HG02678 (cell line): ENCODE results near the gene MTCH1.

Experiments used
- ATAC-seq: cut with Tn5 transposase; IDR thresholded peaks from one replicate; pipeline ENCODE4 v1.9.1; 2021; ENCODE audit warnings: mild to moderate bottlenecking, moderate library complexity; ENCODE audit not compliant: unreplicated experiment

Gene MTCH1

DNA sequence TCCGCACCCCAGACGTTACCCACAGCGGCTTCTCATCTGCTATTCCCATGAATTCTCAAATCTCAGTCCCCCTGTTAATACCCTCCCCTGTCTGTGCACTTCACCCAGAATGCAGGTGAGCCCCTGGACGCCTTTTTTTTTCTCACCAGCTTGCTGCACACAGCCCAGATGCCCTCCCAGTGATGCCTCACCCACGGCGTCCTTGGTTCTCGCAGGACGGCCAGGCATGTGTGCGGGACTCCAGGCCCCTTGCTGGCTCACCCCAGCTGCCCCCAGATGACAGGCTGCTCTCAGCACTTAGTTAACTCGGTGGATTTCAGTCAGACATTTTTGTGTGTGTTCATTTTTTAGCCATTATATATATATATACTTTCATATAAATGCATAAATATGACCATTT lies 56.8 kb downstream of the MTCH1 start:
- no peak for ATAC-seq

DNA sequence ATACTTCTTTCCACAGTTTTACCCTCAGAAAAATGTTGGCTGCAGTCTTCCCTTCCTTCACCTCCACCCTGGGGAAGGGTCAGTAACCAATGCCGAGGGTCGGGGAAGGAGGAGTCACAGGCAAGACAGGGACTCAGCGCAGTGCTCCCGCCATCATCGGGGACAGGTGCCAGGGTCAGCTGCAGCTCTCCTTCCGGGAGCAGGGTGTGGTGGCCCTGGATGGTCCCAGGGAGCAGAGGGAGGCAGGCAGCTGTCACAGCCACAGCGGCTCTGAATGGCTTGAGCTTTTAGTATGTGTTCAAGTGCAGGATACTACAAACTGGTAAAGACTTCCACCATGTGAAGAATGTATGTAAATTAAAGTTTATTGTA lies 57.5 kb downstream of the MTCH1 start:
- ATAC-seq: no peak

DNA sequence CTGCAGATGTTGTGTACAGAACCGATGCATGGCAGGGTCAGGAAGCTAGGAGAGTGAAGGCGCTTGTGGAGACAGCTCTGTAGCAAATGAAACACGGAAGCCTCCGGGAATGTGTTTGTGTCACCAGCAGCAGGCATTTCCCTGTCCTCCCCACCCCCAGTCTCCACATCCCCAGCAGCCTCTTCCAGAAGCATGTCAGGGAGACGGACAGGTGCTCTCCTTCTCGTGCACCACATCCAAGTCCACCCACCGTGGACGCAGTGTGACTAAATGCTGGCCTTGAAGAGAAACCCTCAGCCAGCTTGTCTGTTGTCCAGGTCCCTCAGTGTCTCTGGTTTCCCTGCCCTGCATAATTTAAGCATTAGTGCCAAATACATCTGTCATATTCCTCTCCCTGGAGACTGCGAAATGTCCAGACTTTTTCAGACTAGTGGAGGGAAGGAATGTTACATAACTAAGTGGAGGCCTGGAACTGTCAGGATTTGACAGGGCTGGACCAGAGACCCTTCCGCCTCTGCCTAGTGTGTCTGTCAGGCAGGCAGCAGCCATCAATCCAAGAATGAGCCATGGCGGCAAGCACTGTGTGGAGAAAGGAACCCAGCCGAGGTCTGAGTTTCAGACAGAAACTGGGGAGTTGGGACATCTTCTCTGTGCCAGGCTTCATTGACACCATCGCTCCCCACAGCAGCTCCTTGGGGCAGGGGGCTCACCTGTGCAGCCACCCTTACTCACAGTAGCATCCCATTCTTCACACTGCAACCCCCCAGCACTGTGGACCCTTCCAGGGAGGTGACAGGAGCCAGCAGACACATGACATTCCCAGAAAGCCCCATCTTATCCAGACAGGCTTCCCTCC lies 58.1 kb downstream of the MTCH1 start:
- no peak for ATAC-seq

GRCh38 chr6:36926708-36927513 lies 59.1 kb downstream of the MTCH1 start:
- no peak for ATAC-seq

DNA sequence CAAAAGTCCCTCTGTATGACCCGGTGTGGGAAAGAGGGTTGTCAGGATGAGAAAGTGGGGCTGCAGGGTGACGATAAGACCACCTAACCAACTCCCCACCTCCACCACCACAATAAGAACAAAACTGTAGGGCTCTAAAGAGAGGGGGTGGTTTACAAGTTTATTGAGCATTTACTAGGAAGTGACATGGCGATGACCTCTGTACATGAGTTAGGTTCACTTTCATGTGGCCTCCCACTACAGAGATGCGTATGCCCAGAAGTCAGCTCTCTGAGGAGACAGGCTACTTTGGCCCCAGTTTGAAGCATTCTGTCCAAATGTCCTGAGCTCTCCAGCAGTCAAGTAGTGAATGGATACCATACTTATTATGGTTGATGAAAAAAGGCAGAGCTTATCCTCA lies 60.2 kb downstream of the MTCH1 start:
- ATAC-seq: no peak

DNA sequence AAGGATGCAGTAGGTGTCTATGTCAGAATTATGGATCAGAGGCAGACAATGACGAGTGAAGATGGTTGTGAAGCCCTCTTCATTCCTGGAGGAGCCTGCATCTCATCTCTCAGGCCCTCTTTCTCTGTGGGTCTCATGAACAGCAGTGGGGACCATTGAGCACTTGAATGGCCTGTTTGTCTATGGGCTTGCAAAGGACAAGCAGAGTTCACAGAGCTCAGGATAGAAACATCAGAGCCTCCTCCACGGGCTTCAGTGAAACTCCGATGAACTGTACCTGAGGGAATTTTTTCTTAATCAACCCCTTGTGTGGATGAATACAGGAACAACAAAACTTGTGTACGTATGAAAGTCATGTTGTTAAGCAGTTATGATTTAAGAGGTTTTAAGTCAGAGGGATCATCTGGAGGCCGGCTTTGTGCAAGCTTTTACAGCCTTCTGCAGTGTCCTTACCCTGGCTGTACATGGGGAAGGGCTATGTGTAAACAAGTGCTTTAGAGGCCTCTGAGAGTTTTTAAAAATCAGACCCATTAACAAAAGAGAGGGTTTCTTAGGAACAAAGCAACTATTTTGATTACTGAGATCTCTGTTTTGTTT lies 61.1 kb downstream of the MTCH1 start:
- ATAC-seq: no peak

DNA sequence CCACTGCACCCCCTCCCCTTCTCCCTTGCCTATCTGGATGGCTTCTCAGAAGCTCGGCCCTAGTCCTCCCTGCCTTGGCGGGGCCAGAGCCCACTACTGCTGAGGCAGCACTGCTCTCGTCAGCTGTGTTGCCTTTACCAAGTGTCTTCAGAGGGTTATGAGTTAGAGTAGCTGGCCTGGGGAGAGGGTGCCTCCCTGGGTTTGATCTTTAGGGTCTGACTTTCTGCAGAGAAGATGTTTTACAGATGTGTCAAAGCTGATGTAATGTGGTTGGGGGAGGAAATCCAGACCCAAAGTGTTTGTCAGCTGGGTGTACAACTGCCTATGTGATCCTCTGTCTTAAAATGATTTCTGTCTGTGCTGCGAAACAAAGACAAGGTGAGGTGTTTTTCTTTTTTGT lies 61.9 kb downstream of the MTCH1 start:
- no peak for ATAC-seq

GRCh38 chr6:36920546-36920945 lies 65.5 kb downstream of the MTCH1 start:
- ATAC-seq: no peak

DNA sequence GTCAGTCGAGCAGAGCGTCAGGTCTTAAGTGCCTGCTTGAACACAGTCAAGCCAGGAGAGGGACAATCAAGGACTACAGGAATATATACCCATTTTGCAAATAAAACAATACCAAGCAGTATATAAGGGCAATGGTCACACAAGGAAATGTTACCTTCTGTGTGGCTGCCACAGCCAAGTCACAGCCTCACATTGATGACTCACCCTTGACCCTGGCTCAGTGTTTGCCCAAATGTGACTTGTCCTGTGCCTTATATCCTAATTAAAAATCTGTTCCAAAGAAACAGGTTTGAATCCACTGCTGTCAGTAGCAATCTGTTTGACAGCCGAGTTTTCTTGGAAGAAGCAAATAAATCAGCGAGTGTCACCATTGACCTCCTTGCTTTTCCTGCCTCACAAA lies 65.9 kb downstream of the MTCH1 start:
- ATAC-seq: no peak
